H9 (cell line): Measurements from ENCODE around the gene C19orf44. TPM values are rescaled to one million over a fixed set of nuclear protein-coding genes. Genes with fewer than 3 reads are reported as not detected.
A peak's percentile ranks its signal among the peaks of the same experiment; 100 is the strongest.

Experiments used
- DNase-seq: peaks from one replicate; pipeline ENCODE4 v3.0.0-alpha.2; 2017
- H2AFZ ChIP-seq: one replicate; pipeline ENCODE4 v1.6.1; 2013; ENCODE audit warnings: mild to moderate bottlenecking, low read length, control low read depth, moderate library complexity
- H2AK5ac ChIP-seq: 2 replicates; pipeline ENCODE4 v1.6.1; 2013; ENCODE audit warnings: low read length, control low read depth, mixed read lengths; ENCODE audit not compliant: insufficient read length
- H2BK120ac ChIP-seq: one replicate; pipeline ENCODE4 v1.6.1; 2013; ENCODE audit warnings: low read depth, mild to moderate bottlenecking, low read length, control low read depth, inconsistent platforms; ENCODE audit not compliant: poor library complexity, severe bottlenecking
- H2BK12ac ChIP-seq: 2 replicates; pipeline ENCODE4 v1.6.1; 2013; ENCODE audit warnings: low read length, control low read depth, mixed read lengths, low read depth; ENCODE audit not compliant: insufficient read length
- H2BK15ac ChIP-seq: 2 replicates; pipeline ENCODE4 v1.6.1; 2013; ENCODE audit warnings: low read depth, low read length, control low read depth
- H2BK20ac ChIP-seq: one replicate; pipeline ENCODE4 v1.6.1; 2013; ENCODE audit warnings: low read depth, mild to moderate bottlenecking, low read length, control low read depth, inconsistent platforms; ENCODE audit not compliant: poor library complexity, severe bottlenecking
- H2BK5ac ChIP-seq: 2 replicates; pipeline ENCODE4 v1.6.1; 2013; ENCODE audit warnings: low read length, control low read depth, mixed read lengths; ENCODE audit not compliant: insufficient read length
- H3K14ac ChIP-seq: 2 replicates; pipeline ENCODE4 v1.6.1; 2013; ENCODE audit warnings: low read length, control low read depth; ENCODE audit not compliant: insufficient read depth
- H3K18ac ChIP-seq: 2 replicates; pipeline ENCODE4 v1.6.1; 2013; ENCODE audit warnings: low read depth, mild to moderate bottlenecking, mixed read lengths, low read length, control low read depth; ENCODE audit not compliant: insufficient read length
- H3K23ac ChIP-seq: 2 replicates; pipeline ENCODE4 v1.6.1; 2013; ENCODE audit warnings: low read length, control low read depth, mixed read lengths, low read depth; ENCODE audit not compliant: insufficient read length
- H3K23me2 ChIP-seq: 2 replicates; pipeline ENCODE4 v1.6.1; 2013; ENCODE audit warnings: low read depth, mild to moderate bottlenecking, mixed read lengths, low read length, control low read depth; ENCODE audit not compliant: insufficient read length, poor library complexity, severe bottlenecking
- H3K27ac ChIP-seq: 2 replicates; pipeline ENCODE4 v1.5.1; 2013; ENCODE audit warnings: low read length, control low read depth, mixed read lengths, low read depth; ENCODE audit not compliant: insufficient read length
- H3K27me3 ChIP-seq: 2 replicates; pipeline ENCODE4 v1.6.1; 2013; ENCODE audit warnings: low read length, control low read depth, inconsistent platforms; ENCODE audit not compliant: insufficient read depth
- H3K4ac ChIP-seq: 2 replicates; pipeline ENCODE4 v1.6.1; 2013; ENCODE audit warnings: low read depth, mild to moderate bottlenecking, control low read depth, inconsistent platforms, low read length, moderate library complexity
- H3K4me1 ChIP-seq: 2 replicates; pipeline ENCODE4 v1.6.1; 2013; ENCODE audit warnings: low read length, control low read depth, inconsistent platforms; ENCODE audit not compliant: insufficient read depth
- H3K4me2 ChIP-seq: 2 replicates; pipeline ENCODE4 v1.6.1; 2013; ENCODE audit warnings: low read length, control low read depth, mixed read lengths; ENCODE audit not compliant: insufficient read length, insufficient read depth
- H3K56ac ChIP-seq: 2 replicates; pipeline ENCODE4 v1.6.1; 2013; ENCODE audit warnings: low read depth, mild to moderate bottlenecking, mixed read lengths, low read length, control low read depth; ENCODE audit not compliant: insufficient read length
- H3K79me1 ChIP-seq: 2 replicates; pipeline ENCODE4 v1.6.1; 2013; ENCODE audit warnings: low read depth, mild to moderate bottlenecking, moderate library complexity, low read length, control low read depth, inconsistent platforms; ENCODE audit not compliant: insufficient read depth, poor library complexity, severe bottlenecking
- H3K79me2 ChIP-seq: 2 replicates; pipeline ENCODE4 v1.6.1; 2013; ENCODE audit warnings: low read length, control low read depth, inconsistent platforms; ENCODE audit not compliant: insufficient read depth
- H3K9ac ChIP-seq: 2 replicates; pipeline ENCODE4 v1.6.1; 2013; ENCODE audit warnings: low read length, control low read depth, mixed read lengths; ENCODE audit not compliant: insufficient read length; ENCODE audit errors: extremely low read depth
- H3K9me3 ChIP-seq: one replicate; pipeline ENCODE4 v1.6.1; 2013; ENCODE audit warnings: low read depth, low read length, inconsistent platforms; ENCODE audit not compliant: control insufficient read depth
- H3T11ph ChIP-seq: one replicate; pipeline ENCODE4 v1.6.1; 2013; ENCODE audit warnings: mild to moderate bottlenecking, low read length, control low read depth, inconsistent platforms
- H4K20me1 ChIP-seq: one replicate; pipeline ENCODE4 v1.6.1; 2013; ENCODE audit not compliant: control insufficient read depth, insufficient read length, insufficient read depth
- H4K5ac ChIP-seq: 2 replicates; pipeline ENCODE4 v1.6.1; 2013; ENCODE audit warnings: low read depth, mild to moderate bottlenecking, mixed read lengths, low read length, control low read depth; ENCODE audit not compliant: insufficient read length
- H4K8ac ChIP-seq: replicated peaks from 2 replicates; pipeline ENCODE4 v1.6.1; 2013; ENCODE audit warnings: low read length, control low read depth, mixed read lengths, low read depth; ENCODE audit not compliant: insufficient read length
- H4K91ac ChIP-seq: 2 replicates; pipeline ENCODE4 v1.6.1; 2013; ENCODE audit warnings: low read depth, mild to moderate bottlenecking, moderate library complexity, mixed read lengths, low read length, control low read depth; ENCODE audit not compliant: insufficient read length
- H3K27ac Mint-ChIP-seq, 3 experiments: 2 replicates in 2 of 3; 3 replicates in 1 of 3; pipeline ENCODE4 v1.8.0; 2020 to 2021; ENCODE audit warnings: mixed read lengths in 3 of 3, mild to moderate bottlenecking in 1 of 3, moderate library complexity in 1 of 3
- H3K27me3 Mint-ChIP-seq: 2 replicates; pipeline ENCODE4 v1.8.0; 2021; ENCODE audit warnings: low read depth, mild to moderate bottlenecking, moderate library complexity, mixed read lengths
- H3K36me3 Mint-ChIP-seq, 3 experiments: 2 replicates in 2 of 3; 3 replicates in 1 of 3; pipeline ENCODE4 v1.8.0; 2020 to 2021; ENCODE audit warnings: low read depth in 3 of 3, mixed read lengths in 3 of 3; ENCODE audit not compliant: insufficient read depth in 1 of 3
- H3K4me1 Mint-ChIP-seq, 2 experiments: 2 replicates each; pipeline ENCODE4 v1.8.0; 2020; ENCODE audit warnings: mixed read lengths in 2 of 2
- H3K4me3 Mint-ChIP-seq, 2 experiments: 2 replicates in 1 of 2; 3 replicates in 1 of 2; pipeline ENCODE4 v1.8.0; 2020 to 2021; ENCODE audit warnings: mild to moderate bottlenecking in 2 of 2, mixed read lengths in 2 of 2, moderate library complexity in 1 of 2
- H3K9me3 Mint-ChIP-seq, 2 experiments: 2 replicates in 1 of 2; 3 replicates in 1 of 2; pipeline ENCODE4 v1.8.0; 2020; ENCODE audit warnings: mild to moderate bottlenecking in 2 of 2, mixed read lengths in 2 of 2, moderate library complexity in 1 of 2
- WGBS: extraction: QIAGEN DNeasy Blood & Tissue Kit; methylation state at CpG from one replicate; pipeline ENCODE4 v1.1.7; 2013; ENCODE audit warnings: missing lambda C conversion rate, low lambda C conversion rate, mixed read lengths; ENCODE audit not compliant: insufficient read length; ENCODE audit errors: extremely low coverage; 5-methylcytosine and 5-hydroxymethylcytosine counted together
- total RNA-seq: library from RNA; stranded (reverse); gene quantifications from 2 replicates; pipeline ENCODE4 v1.2.1, GENCODE V29; 2021
- TF ChIP-seq, protein P1 (sequence below): fragments of 200-600 bp; sonication (generic); conservative IDR thresholded peaks from 3 replicates; pipeline ENCODE4 v1.8.0; 2021; ENCODE audit warnings: antibody characterized with exemption, mild to moderate bottlenecking

C19orf44 gene
- total RNA-seq, 1 experiment from 2014 or later: 6.4 TPM

DNA sequence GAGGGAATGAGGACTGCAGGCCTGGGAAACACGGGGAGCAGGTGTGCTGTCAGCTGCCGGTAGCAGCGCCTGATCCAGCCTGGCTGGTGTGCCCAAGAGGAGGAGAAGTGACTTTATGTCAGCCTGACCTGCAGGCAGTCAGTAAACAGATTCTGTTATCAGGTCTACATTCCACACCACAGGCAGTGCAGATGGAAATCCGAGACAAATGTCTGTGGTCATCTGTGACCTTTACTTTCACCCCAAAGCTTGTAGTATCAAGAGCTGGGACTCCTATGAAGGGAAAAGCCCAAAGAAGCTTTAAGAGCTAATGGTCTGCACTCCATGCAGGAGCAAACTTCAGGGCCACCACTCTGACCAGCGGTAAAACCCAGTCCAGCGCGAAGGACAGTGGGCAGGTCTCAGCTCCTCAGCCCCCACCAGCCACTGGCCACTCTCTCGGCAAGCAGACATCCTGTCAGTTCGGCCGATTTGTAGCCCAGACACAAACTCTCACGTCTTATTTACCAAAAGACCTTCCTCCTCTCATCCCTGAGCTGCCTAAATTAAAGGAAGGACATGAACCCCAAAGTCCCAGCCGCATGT lies 32.1 kb upstream of the C19orf44 start:
- H3K4me2 ChIP-seq: no peak overlapping the region
- peak overlapping the region; percentile 58 to 96 (median 79); a peak in 6 of 7 replicates for H3K27ac Mint-ChIP-seq

More for the DNA sequence above, 32.1 kb upstream of the C19orf44 start:
- Histone ChIP-seq H4K5ac (no peak overlapping the region), H2BK20ac (no peak overlapping the region), H3K23me2 (no peaks in the 10 kb centered on the region), H2BK120ac (no peak overlapping the region), H3K27ac (no peak overlapping the region), H2BK5ac (no peak overlapping the region), H3K79me2 (peaks cover 28% of the 10 kb centered on the region; the same call in 1 of the 2 replicates), H2AK5ac (no peak overlapping the region), H3K27me3 (no peaks in the 10 kb centered on the region), H3K56ac (no peak overlapping the region), H4K20me1 (no peaks in the 10 kb centered on the region), H4K91ac (no peak overlapping the region), H3K18ac (no peak overlapping the region), H2BK15ac (no peak overlapping the region), H3K4me1 (no peaks in the 10 kb centered on the region; the same call in 1 of the 2 replicates), H3K23ac (no peak overlapping the region), H3T11ph (no peak overlapping the region), H4K8ac (no peak overlapping the region), H3K79me1 (peaks cover 4% of the 10 kb centered on the region), H3K9me3 (no peaks in the 10 kb centered on the region), H3K4ac (no peak overlapping the region), H3K9ac (no peak overlapping the region), H2AFZ (no peak overlapping the region), H3K14ac (no peak overlapping the region), H2BK12ac (no peak overlapping the region)
- Mint-ChIP-seq H3K9me3 (no peaks in the 10 kb centered on the region), H3K4me1 (peaks cover 13 to 34% of the 10 kb centered on the region in 2 experiments), H3K4me3 (no peak overlapping the region), H3K36me3 (peaks cover 0 to 8% (median 7%) of the 10 kb centered on the region in 3 experiments; a peak in 4 of 7 replicates), H3K27me3 (no peaks in the 10 kb centered on the region; the same call in 1 of the 2 replicates)
- WGBS: no CpG with 5 or more reads among the region's 12 CpGs
- TF ChIP-seq, protein P1, sequence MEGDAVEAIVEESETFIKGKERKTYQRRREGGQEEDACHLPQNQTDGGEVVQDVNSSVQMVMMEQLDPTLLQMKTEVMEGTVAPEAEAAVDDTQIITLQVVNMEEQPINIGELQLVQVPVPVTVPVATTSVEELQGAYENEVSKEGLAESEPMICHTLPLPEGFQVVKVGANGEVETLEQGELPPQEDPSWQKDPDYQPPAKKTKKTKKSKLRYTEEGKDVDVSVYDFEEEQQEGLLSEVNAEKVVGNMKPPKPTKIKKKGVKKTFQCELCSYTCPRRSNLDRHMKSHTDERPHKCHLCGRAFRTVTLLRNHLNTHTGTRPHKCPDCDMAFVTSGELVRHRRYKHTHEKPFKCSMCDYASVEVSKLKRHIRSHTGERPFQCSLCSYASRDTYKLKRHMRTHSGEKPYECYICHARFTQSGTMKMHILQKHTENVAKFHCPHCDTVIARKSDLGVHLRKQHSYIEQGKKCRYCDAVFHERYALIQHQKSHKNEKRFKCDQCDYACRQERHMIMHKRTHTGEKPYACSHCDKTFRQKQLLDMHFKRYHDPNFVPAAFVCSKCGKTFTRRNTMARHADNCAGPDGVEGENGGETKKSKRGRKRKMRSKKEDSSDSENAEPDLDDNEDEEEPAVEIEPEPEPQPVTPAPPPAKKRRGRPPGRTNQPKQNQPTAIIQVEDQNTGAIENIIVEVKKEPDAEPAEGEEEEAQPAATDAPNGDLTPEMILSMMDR: no peak
- DNase-seq: no peak
